Progenitor cell of endocrine pancreas (in vitro differentiated cells): ENCODE measurements around the gene ATP5F1A. TPM values are rescaled to one million over a fixed set of nuclear protein-coding genes. Genes with fewer than 3 reads are reported as not detected.

Experiments used
- DNase-seq: peaks from one replicate; pipeline ENCODE4 v3.0.0; 2021; ENCODE audit warnings: low spot score; ENCODE audit not compliant: unreplicated experiment
- H3K27ac Mint-ChIP-seq: 2 replicates; pipeline ENCODE4 v1.8.0; 2021; ENCODE audit warnings: mild to moderate bottlenecking, moderate library complexity, mixed read lengths
- H3K27me3 Mint-ChIP-seq: 2 replicates; pipeline ENCODE4 v1.8.0; 2021; ENCODE audit warnings: mixed read lengths
- H3K36me3 Mint-ChIP-seq: 2 replicates; pipeline ENCODE4 v1.8.0; 2022; ENCODE audit warnings: mixed read lengths; ENCODE audit not compliant: insufficient read depth
- H3K4me1 Mint-ChIP-seq: 2 replicates; pipeline ENCODE4 v1.8.0; 2021; ENCODE audit warnings: low read depth, mixed read lengths
- H3K4me3 Mint-ChIP-seq: 2 replicates; pipeline ENCODE4 v1.8.0; 2021; ENCODE audit warnings: low read depth, mild to moderate bottlenecking, moderate library complexity, mixed read lengths
- H3K9me3 Mint-ChIP-seq: 2 replicates; pipeline ENCODE4 v1.8.0; 2021; ENCODE audit warnings: low read depth, mixed read lengths
- CTCF ChIP-seq: fragments of 200-600 bp; sonication (generic); IDR thresholded peaks from one replicate; pipeline ENCODE4 v1.5.0; 2021; ENCODE audit warnings: antibody characterized with exemption, mild to moderate bottlenecking; ENCODE audit not compliant: unreplicated experiment
- total RNA-seq: library from RNA; stranded (reverse); gene quantifications from 2 replicates; pipeline ENCODE4 v1.2.1, GENCODE V29; 2021

Gene ATP5F1A
- total RNA-seq, 1 donor from 2014 or later: 375 TPM

GRCh38 chr18:46109386-46109785 is 11.3 kb upstream of the ATP5F1A start:
- Mint-ChIP-seq H3K36me3 (peaks cover 24% of the 10 kb centered on the region), H3K27ac (no peak overlapping the region), H3K9me3 (no peaks in the 10 kb centered on the region), H3K27me3 (no peaks in the 10 kb centered on the region), H3K4me3 (no peak overlapping the region), H3K4me1 (peaks cover 6% of the 10 kb centered on the region)
- TF ChIP-seq CTCF: no peak
- DNase-seq: no peak

GRCh38 chr18:46104128-46104911 is 6.2 kb upstream of the ATP5F1A start, which contains the start of gene HAUS1:
Gene HAUS1 (plus strand): TSS chr18:46104385. CDS start chr18:46104412, 27 bp downstream.
- Mint-ChIP-seq H3K4me1 (peaks cover 7% of the 10 kb centered on the region), H3K4me3 (peak within 1 kb of the TSS; percentile 98), H3K36me3 (peaks cover 13% of the 10 kb centered on the region), H3K9me3 (no peaks in the 10 kb centered on the region), H3K27ac (peak within 1 kb of the TSS; percentile 96), H3K27me3 (no peaks in the 10 kb centered on the region)
- peak; percentile 91 for DNase-seq
- TF ChIP-seq CTCF: no peak

GRCh38 chr18:46099463-46099862 is 1.4 kb upstream of the ATP5F1A start:
- Mint-ChIP-seq H3K9me3 (no peaks in the 10 kb centered on the region), H3K27me3 (no peaks in the 10 kb centered on the region), H3K4me1 (peaks cover 13% of the 10 kb centered on the region), H3K36me3 (peaks cover 3% of the 10 kb centered on the region), H3K4me3 (no peak overlapping the region), H3K27ac (no peak overlapping the region)
- DNase-seq: no peak
- no peak for TF ChIP-seq CTCF

GRCh38 chr18:46098616-46098933 is 479 bp upstream of the ATP5F1A start:
- no peak for TF ChIP-seq CTCF
- DNase-seq: peak; percentile 30
- Mint-ChIP-seq H3K27me3 (no peaks in the 10 kb centered on the region), H3K9me3 (no peaks in the 10 kb centered on the region), H3K27ac (peak overlapping the region; percentile 100), H3K36me3 (peaks cover 6% of the 10 kb centered on the region), H3K4me3 (peak overlapping the region; percentile 98), H3K4me1 (peaks cover 12% of the 10 kb centered on the region)

- Mint-ChIP-seq H3K4me3 (peak overlapping the region; percentile 98), H3K27ac (peak overlapping the region; percentile 100), H3K36me3 (peaks cover 6% of the 10 kb centered on the region), H3K27me3 (no peaks in the 10 kb centered on the region), H3K4me1 (peaks cover 12% of the 10 kb centered on the region), H3K9me3 (no peaks in the 10 kb centered on the region)
- no peak for TF ChIP-seq CTCF
- DNase-seq: no peak
These were observed 680 bp downstream of the ATP5F1A start for GRCh38 chr18:46097431-46097800.
